Retinal pigment epithelial cell (primary cell): ENCODE data around the gene ZNF431.

ENCODE experiments used
- DNase-seq: peaks from one replicate; pipeline ENCODE4 v3.0.0-alpha.2; 2010; ENCODE audit warnings: low read depth
- H3K4me3 ChIP-seq: 2 replicates; pipeline ENCODE4 v1.5.1; 2011; ENCODE audit warnings: mild to moderate bottlenecking, low read length, control low read depth, moderate library complexity
- TF ChIP-seq, protein P1 (sequence below): conservative IDR thresholded peaks from 2 replicates; pipeline ENCODE4 v1.5.1; 2011; ENCODE audit warnings: low read depth, low read length, control low read depth, inconsistent platforms

ZNF431 gene

GRCh38 chr19:21115430-21115829 lies 26.4 kb upstream of the ZNF431 start:
- no peak overlapping the region for H3K4me3 ChIP-seq
- TF ChIP-seq, protein P1, sequence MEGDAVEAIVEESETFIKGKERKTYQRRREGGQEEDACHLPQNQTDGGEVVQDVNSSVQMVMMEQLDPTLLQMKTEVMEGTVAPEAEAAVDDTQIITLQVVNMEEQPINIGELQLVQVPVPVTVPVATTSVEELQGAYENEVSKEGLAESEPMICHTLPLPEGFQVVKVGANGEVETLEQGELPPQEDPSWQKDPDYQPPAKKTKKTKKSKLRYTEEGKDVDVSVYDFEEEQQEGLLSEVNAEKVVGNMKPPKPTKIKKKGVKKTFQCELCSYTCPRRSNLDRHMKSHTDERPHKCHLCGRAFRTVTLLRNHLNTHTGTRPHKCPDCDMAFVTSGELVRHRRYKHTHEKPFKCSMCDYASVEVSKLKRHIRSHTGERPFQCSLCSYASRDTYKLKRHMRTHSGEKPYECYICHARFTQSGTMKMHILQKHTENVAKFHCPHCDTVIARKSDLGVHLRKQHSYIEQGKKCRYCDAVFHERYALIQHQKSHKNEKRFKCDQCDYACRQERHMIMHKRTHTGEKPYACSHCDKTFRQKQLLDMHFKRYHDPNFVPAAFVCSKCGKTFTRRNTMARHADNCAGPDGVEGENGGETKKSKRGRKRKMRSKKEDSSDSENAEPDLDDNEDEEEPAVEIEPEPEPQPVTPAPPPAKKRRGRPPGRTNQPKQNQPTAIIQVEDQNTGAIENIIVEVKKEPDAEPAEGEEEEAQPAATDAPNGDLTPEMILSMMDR, result no peak
- DNase-seq, result no peak

GRCh38 chr19:21117041-21117907 lies 24.6 kb upstream of the ZNF431 start:
- no peak overlapping the region for H3K4me3 ChIP-seq
- no peak for DNase-seq
- TF ChIP-seq, protein P1, result no peak

DNA sequence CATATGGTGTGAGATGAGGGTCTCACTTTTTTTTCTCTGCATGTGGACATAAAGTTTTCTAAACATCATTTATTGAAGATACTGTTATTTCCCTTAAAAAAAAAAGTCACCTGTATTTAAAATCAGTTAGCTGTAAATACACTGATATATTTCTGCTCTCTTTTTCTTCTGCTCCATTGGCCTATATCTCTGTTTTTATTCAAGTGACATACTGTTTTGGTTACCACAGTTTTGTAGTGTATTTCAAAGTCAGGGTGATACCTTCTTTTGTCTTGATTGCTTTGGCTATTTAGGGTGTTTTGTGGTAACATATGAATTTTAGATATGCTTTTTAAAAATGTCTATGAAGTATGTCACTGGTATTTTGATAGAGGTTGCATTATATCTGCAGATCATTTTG lies 15.8 kb upstream of the ZNF431 start:
- DNase-seq, result no peak
- no peak overlapping the region for H3K4me3 ChIP-seq
- TF ChIP-seq, protein P1, result no peak

DNA sequence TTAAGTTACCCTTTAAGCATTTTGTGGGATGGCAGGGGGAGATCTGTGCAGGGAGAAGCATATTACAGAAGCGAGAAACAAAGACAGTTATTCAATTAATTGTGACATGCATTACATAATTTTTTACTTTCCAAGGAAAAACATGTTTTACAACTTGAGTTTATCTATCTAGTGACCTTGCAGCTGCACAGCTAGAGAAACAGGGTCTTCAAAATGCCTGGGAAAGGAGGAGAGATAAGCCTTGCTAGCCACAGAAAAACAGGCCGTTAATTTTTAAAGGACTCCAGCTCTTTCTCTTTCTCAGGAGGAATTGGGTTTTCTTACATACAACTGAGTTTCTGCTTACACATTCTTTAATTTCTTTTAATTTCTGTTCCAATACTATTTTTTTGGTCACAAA lies 14.8 kb upstream of the ZNF431 start:
- TF ChIP-seq, protein P1, result no peak
- H3K4me3 ChIP-seq, result no peak overlapping the region
- DNase-seq, result no peak

DNA sequence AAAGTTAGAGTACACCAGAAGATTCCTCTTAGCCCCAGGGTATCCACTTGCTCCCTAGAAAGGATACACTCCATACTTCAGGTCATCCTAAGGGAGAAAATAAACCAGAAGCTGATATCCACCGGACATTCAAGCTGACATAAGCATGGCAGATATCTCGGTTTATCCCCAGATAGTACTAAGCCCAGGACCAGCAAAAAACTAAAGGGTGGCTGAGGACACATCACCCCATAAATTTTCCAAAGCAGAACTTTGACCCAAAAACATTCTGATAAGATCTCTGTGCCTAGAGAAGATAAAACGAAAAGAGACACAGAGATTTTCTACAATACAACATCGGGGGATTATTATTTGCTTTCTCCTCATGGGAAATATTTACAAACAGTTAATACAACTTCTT lies 13.9 kb upstream of the ZNF431 start:
- DNase-seq, result no peak
- TF ChIP-seq, protein P1, result no peak
- no peak overlapping the region for H3K4me3 ChIP-seq

GRCh38 chr19:21128901-21129698 lies 12.7 kb upstream of the ZNF431 start:
- DNase-seq, result no peak
- no peak overlapping the region for H3K4me3 ChIP-seq
- TF ChIP-seq, protein P1, result no peak
